Caco-2 (cell line): ENCODE measurements around the gene ANTXR2. TPM values are rescaled to one million over a fixed set of nuclear protein-coding genes. Genes with fewer than 3 reads are reported as not detected.

Source experiments
- BruUV-seq: library from RNA; stranded (reverse); fragments of 400-500 nt; replicated peaks from 2 replicates; lab custom pipeline; 2021; lab: Mats Ljungman, UMichigan
- CTCF ChIA-PET: fragments of 300-600 bp; sonication (Branson Sonifier 250); formaldehyde crosslinking; loops from one replicate; lab custom pipeline; 2022; ENCODE audit warnings: antibody characterized with exemption; lab: Charles Lee
- POLR2A ChIA-PET: fragments of 300-600 bp; sonication (Branson Sonifier 250); formaldehyde crosslinking; loops from one replicate; lab custom pipeline; 2022; ENCODE audit warnings: antibody characterized with exemption; lab: Charles Lee
- DNase-seq, 2 experiments: peaks; one replicate each; pipeline versions ENCODE4 v3.0.0 to v3.0.0-alpha.2; 2020 to 2022
- H3K27me3 ChIP-seq: replicated peaks from 2 replicates; pipeline ENCODE4 v1.6.0; 2011; ENCODE audit warnings: low read length; ENCODE audit not compliant: control insufficient read depth, insufficient read depth
- H3K36me3 ChIP-seq: 2 replicates; pipeline ENCODE4 v1.5.1; 2011; ENCODE audit warnings: low read length; ENCODE audit not compliant: control insufficient read depth, insufficient read depth
- H3K4me1 ChIP-seq: fragments of 250-450 bp; sonication (Bioruptor Pico); 2 replicates; pipeline ENCODE4 v1.5.1; 2020; ENCODE audit warnings: mild to moderate bottlenecking
- H3K4me3 ChIP-seq: 2 replicates; pipeline ENCODE4 v1.5.1; 2011; ENCODE audit warnings: low read depth, mild to moderate bottlenecking, control low read depth, low read length
- H3K9me3 ChIP-seq: fragments of 250-450 bp; sonication (Bioruptor Pico); 2 replicates; pipeline ENCODE4 v1.5.1; 2020; ENCODE audit warnings: mild to moderate bottlenecking, moderate library complexity
- H3K27ac Mint-ChIP-seq: one replicate; pipeline ENCODE4 v1.8.0; 2022; ENCODE audit warnings: mixed read lengths; ENCODE audit not compliant: unreplicated experiment
- H3K27me3 Mint-ChIP-seq: one replicate; pipeline ENCODE4 v1.8.0; 2022; ENCODE audit warnings: mixed read lengths; ENCODE audit not compliant: insufficient read depth, unreplicated experiment
- H3K36me3 Mint-ChIP-seq: one replicate; pipeline ENCODE4 v1.8.0; 2022; ENCODE audit warnings: mild to moderate bottlenecking, mixed read lengths; ENCODE audit not compliant: insufficient read depth, unreplicated experiment
- H3K4me1 Mint-ChIP-seq: one replicate; pipeline ENCODE4 v1.8.0; 2022; ENCODE audit warnings: low read depth, mixed read lengths; ENCODE audit not compliant: unreplicated experiment
- H3K4me3 Mint-ChIP-seq: one replicate; pipeline ENCODE4 v1.8.0; 2022; ENCODE audit warnings: mild to moderate bottlenecking, moderate library complexity, mixed read lengths; ENCODE audit not compliant: unreplicated experiment
- H3K9me3 Mint-ChIP-seq: one replicate; pipeline ENCODE4 v1.8.0; 2022; ENCODE audit warnings: mixed read lengths; ENCODE audit not compliant: unreplicated experiment
- CTCF ChIP-seq, 2 experiments: fragments of 200-600 bp in 1 of 2; IDR thresholded peaks; 1 replicate in 1 of 2; 2 replicates in 1 of 2; pipeline versions ENCODE4 v1.5.1 to v1.8.0; 2011 to 2022; ENCODE audit warnings: antibody characterized with exemption in 1 of 2, control low read depth in 1 of 2, inconsistent platforms in 1 of 2, low read depth in 1 of 2, low read length in 1 of 2, mild to moderate bottlenecking in 1 of 2, moderate library complexity in 1 of 2; ENCODE audit not compliant: insufficient read depth in 1 of 2, severe bottlenecking in 1 of 2, unreplicated experiment in 1 of 2
- intact Hi-C: fragments of 100-400 bp; cut with micrococcal nuclease; formaldehyde crosslinking; loops from one replicate; pipeline ENCODE4 v1.10.0; 2022; ENCODE audit not compliant: unreplicated experiment
- total RNA-seq: library from RNA; stranded (reverse); gene quantifications from 2 replicates; pipeline ENCODE4 v1.2.3, GENCODE V29; 2022

The ANTXR2 gene
- total RNA-seq, 1 experiment from 2014 or later = 1.4 TPM

GRCh38 chr4:80115368-80116181 lies 42.5 kb upstream of the ANTXR2 start:
- Mint-ChIP-seq H3K4me3 (no peak overlapping the region), H3K4me1 (no peaks in the 10 kb centered on the region), H3K27ac (no peak overlapping the region), H3K27me3 (no peaks in the 10 kb centered on the region), H3K36me3 (no peaks in the 10 kb centered on the region), H3K9me3 (no peaks in the 10 kb centered on the region)
- Histone ChIP-seq H3K4me1 (no peaks in the 10 kb centered on the region), H3K9me3 (no peaks in the 10 kb centered on the region), H3K36me3 (no peaks in the 10 kb centered on the region), H3K4me3 (no peak overlapping the region), H3K27me3 (no peaks in the 10 kb centered on the region)
- CTCF ChIA-PET = no interaction called here
- intact Hi-C loops = no loop called here
- POLR2A ChIA-PET = no interaction called here
- BruUV-seq = no TSS peak
- DNase-seq = peak in 1 of 2 experiments; percentile 35
- TF ChIP-seq CTCF (IDR thresholded peaks at IDR 0.05; ENCODE audit: insufficient read depth in 1 of 2, low read depth in 1 of 2, low read length in 1 of 2, severe bottlenecking in 1 of 2, unreplicated experiment in 1 of 2) = no peak

GRCh38 chr4:80114732-80115265 lies 41.8 kb upstream of the ANTXR2 start:
- H3K27me3 ChIP-seq = no peaks in the 10 kb centered on the region
- Mint-ChIP-seq H3K4me1 (no peaks in the 10 kb centered on the region), H3K4me3 (no peak overlapping the region), H3K27me3 (no peaks in the 10 kb centered on the region), H3K27ac (no peak overlapping the region), H3K9me3 (no peaks in the 10 kb centered on the region), H3K36me3 (no peaks in the 10 kb centered on the region)
- intact Hi-C loops = no loop called here
- H3K9me3 ChIP-seq = no peaks in the 10 kb centered on the region
- DNase-seq = no peak
- no peak overlapping the region for H3K4me3 ChIP-seq
- BruUV-seq = no TSS peak
- H3K4me1 ChIP-seq = no peaks in the 10 kb centered on the region
- H3K36me3 ChIP-seq = no peaks in the 10 kb centered on the region
- CTCF ChIA-PET = no interaction called here
- POLR2A ChIA-PET = no interaction called here
- TF ChIP-seq CTCF (IDR thresholded peaks at IDR 0.05; ENCODE audit: insufficient read depth in 1 of 2, low read depth in 1 of 2, low read length in 1 of 2, severe bottlenecking in 1 of 2, unreplicated experiment in 1 of 2) = no peak

- no peaks in the 10 kb centered on the region for H3K27me3 Mint-ChIP-seq
- Histone ChIP-seq H3K27me3 (no peaks in the 10 kb centered on the region), H3K4me3 (no peak overlapping the region), H3K4me1 (no peaks in the 10 kb centered on the region), H3K9me3 (no peaks in the 10 kb centered on the region), H3K36me3 (no peaks in the 10 kb centered on the region)
- no peak overlapping the region for H3K4me3 Mint-ChIP-seq
- intact Hi-C loops = no loop called here
- no peak overlapping the region for H3K27ac Mint-ChIP-seq
- ChIA-PET POLR2A (no interaction called here), CTCF (no interaction called here)
- H3K36me3 Mint-ChIP-seq = no peaks in the 10 kb centered on the region
- H3K9me3 Mint-ChIP-seq = no peaks in the 10 kb centered on the region
- no TSS peak for BruUV-seq
- H3K4me1 Mint-ChIP-seq = no peaks in the 10 kb centered on the region
- TF ChIP-seq CTCF (IDR thresholded peaks at IDR 0.05; ENCODE audit: insufficient read depth in 1 of 2, low read depth in 1 of 2, low read length in 1 of 2, severe bottlenecking in 1 of 2, unreplicated experiment in 1 of 2) = no peak
- DNase-seq = no peak
These were observed 40.6 kb upstream of the ANTXR2 start for GRCh38 chr4:80113615-80114014.
